GM12878 (cell line): ENCODE data around the gene CRMP1. TPM values are rescaled to one million over a fixed set of nuclear protein-coding genes. Genes with fewer than 3 reads are reported as not detected.

Experiments
- ATAC-seq: fragments of 200-7000 bp; cut with Tn5 transposase; 3 replicates; pipeline ENCODE4 v1.9.1; 2020; ENCODE audit warnings: mild to moderate bottlenecking, moderate library complexity
- BruUV-seq: library from RNA; stranded (reverse); fragments of 400-500 nt; replicated peaks from 2 replicates; lab custom pipeline; 2021; lab: Mats Ljungman, UMichigan
- CTCF ChIA-PET: fragments of 300-600 bp; sonication (Branson Sonifier 250); formaldehyde crosslinking; extraction: SDS; loops from one replicate; lab custom pipeline; 2021; ENCODE audit warnings: inconsistent platforms; lab: Yijun Ruan, JAX
- POLR2A ChIA-PET: fragments of 350-600 bp; formaldehyde crosslinking; extraction: SDS; loops from one replicate; lab custom pipeline; 2021; ENCODE audit warnings: inconsistent platforms; lab: Charles Lee
- RAD21 ChIA-PET: fragments of 300-600 bp; sonication (Branson Sonifier 250); formaldehyde crosslinking; loops from one replicate; lab custom pipeline; 2023; ENCODE audit warnings: antibody characterized with exemption; ENCODE audit not compliant: unreplicated experiment; lab: Charles Lee
- SMC1A ChIA-PET: fragments of 300-600 bp; sonication (Branson Sonifier 250); formaldehyde crosslinking; loops from one replicate; lab custom pipeline; 2023; ENCODE audit not compliant: unreplicated experiment, uncharacterized antibody; lab: Charles Lee
- DNase-seq: peaks from one replicate; pipeline ENCODE4 v3.0.0-alpha.2; 2011; ENCODE audit warnings: low read depth, low spot score
- FAIRE-seq: peaks from 3 replicates; lab custom pipeline; 2011; peaks lifted over from hg19 to GRCh38; lab: Jason Lieb, UNC
- H2AFZ ChIP-seq: 2 replicates; pipeline ENCODE4 v1.6.0; 2011; ENCODE audit warnings: low read depth, low read length, control low read depth; ENCODE audit not compliant: control insufficient read depth
- H3K27ac ChIP-seq: 2 replicates; pipeline ENCODE4 v1.5.1; 2011; ENCODE audit warnings: control low read depth; ENCODE audit not compliant: control insufficient read depth, insufficient read depth
- H3K27me3 ChIP-seq, 2 experiments: replicated peaks in 1 of 2; 2 replicates each; pipeline versions ENCODE4 v1.6.0 to v1.6.1; 2011; ENCODE audit warnings: low read length in 1 of 2; ENCODE audit not compliant: control insufficient read depth in 2 of 2, insufficient read depth in 2 of 2
- H3K36me3 ChIP-seq, 2 experiments: 2 replicates each; pipeline ENCODE4 v1.5.1; 2011; ENCODE audit warnings: low read length in 1 of 2; ENCODE audit not compliant: control insufficient read depth in 2 of 2, insufficient read depth in 2 of 2
- H3K4me1 ChIP-seq: 2 replicates; pipeline ENCODE4 v1.6.1; 2011; ENCODE audit warnings: mild to moderate bottlenecking, low read length, moderate library complexity, mixed read lengths; ENCODE audit not compliant: control insufficient read depth, insufficient read depth
- H3K4me2 ChIP-seq: 2 replicates; pipeline ENCODE4 v1.6.0; 2011; ENCODE audit warnings: control low read depth; ENCODE audit not compliant: control insufficient read depth, insufficient read depth
- H3K4me3 ChIP-seq: fragments of 200-600 bp; sonication (generic); 2 replicates; pipeline ENCODE4 v1.5.1; 2016
- H3K79me2 ChIP-seq: 2 replicates; pipeline ENCODE4 v1.6.0; 2011; ENCODE audit warnings: low read length; ENCODE audit not compliant: control insufficient read depth, insufficient read depth
- H3K9ac ChIP-seq: 2 replicates; pipeline ENCODE4 v1.8.0; 2011; ENCODE audit warnings: low read length, control low read depth, mixed read lengths; ENCODE audit not compliant: control insufficient read depth, insufficient read depth
- H3K9me3 ChIP-seq: replicated peaks from 3 replicates; pipeline ENCODE4 v1.5.1; 2011; ENCODE audit warnings: mild to moderate bottlenecking, low read length; ENCODE audit not compliant: control insufficient read depth, insufficient read depth
- H4K20me1 ChIP-seq: 2 replicates; pipeline ENCODE4 v1.6.0; 2011; ENCODE audit not compliant: control insufficient read depth, insufficient read depth
- ASH2L ChIP-seq: fragments of 300-600, 200-600 bp; sonication (generic); IDR thresholded peaks from 2 replicates; pipeline ENCODE4 v1.6.1; 2017; ENCODE audit warnings: low read depth, mild to moderate bottlenecking, borderline replicate concordance
- BRCA1 ChIP-seq: IDR thresholded peaks from 2 replicates; pipeline ENCODE4 v1.6.1; 2011; ENCODE audit warnings: low read depth, low read length, improper control_type of control experiment
- CEBPB ChIP-seq, 2 experiments: fragments of 150-350 bp in 1 of 2; IDR thresholded peaks; 2 replicates each; pipeline ENCODE4 v1.6.1; 2012 to 2014; ENCODE audit warnings: low read depth in 2 of 2, low read length in 2 of 2, borderline replicate concordance in 1 of 2, inconsistent platforms in 1 of 2
- CHD4 ChIP-seq: fragments of 200-600 bp; sonication (generic); IDR thresholded peaks from 2 replicates; pipeline ENCODE4 v1.6.1; 2016; ENCODE audit warnings: mild to moderate bottlenecking
- CREB1 ChIP-seq: IDR thresholded peaks from 2 replicates; pipeline ENCODE4 v1.6.1; 2012; ENCODE audit warnings: low read depth, mild to moderate bottlenecking, inconsistent platforms
- DPF2 ChIP-seq: fragments of 450-650 bp; IDR thresholded peaks from 2 replicates; pipeline ENCODE4 v1.6.1; 2017; ENCODE audit warnings: mild to moderate bottlenecking
- EZH2 ChIP-seq: IDR thresholded peaks from 2 replicates; pipeline ENCODE4 v1.6.1; 2012; ENCODE audit warnings: low read depth, mild to moderate bottlenecking, control low read depth, inconsistent platforms, low read length, borderline replicate concordance; ENCODE audit not compliant: control insufficient read depth
- IKZF1 ChIP-seq: fragments of 450-650 bp; conservative IDR thresholded peaks from 2 replicates; pipeline ENCODE4 v1.6.1; 2017; ENCODE audit warnings: antibody characterized with exemption, mild to moderate bottlenecking
- RAD21 ChIP-seq: IDR thresholded peaks from 2 replicates; pipeline ENCODE4 v1.6.1; 2011; ENCODE audit warnings: mild to moderate bottlenecking, low read depth, low read length, moderate library complexity; ENCODE audit not compliant: insufficient read depth
- RB1 ChIP-seq: fragments of 450-650 bp; formaldehyde crosslinking; IDR thresholded peaks from 2 replicates; pipeline ENCODE4 v1.6.1; 2017; ENCODE audit warnings: mild to moderate bottlenecking, borderline replicate concordance
- SKIL ChIP-seq: fragments of 450-650 bp; IDR thresholded peaks from 2 replicates; pipeline ENCODE4 v1.6.1; 2017; ENCODE audit warnings: mild to moderate bottlenecking, low read depth, inconsistent platforms; ENCODE audit not compliant: poor library complexity, severe bottlenecking
- TCF7 ChIP-seq: IDR thresholded peaks from 2 replicates; pipeline ENCODE4 v1.6.1; 2014; ENCODE audit warnings: antibody characterized with exemption, borderline replicate concordance
- ZNF217 ChIP-seq: fragments of 450-650 bp; IDR thresholded peaks from 2 replicates; pipeline ENCODE4 v1.6.1; 2017; ENCODE audit warnings: antibody characterized with exemption, mild to moderate bottlenecking
- WGBS: methylation state at CpG from one replicate; pipeline ENCODE4 v1.1.6; 2016; ENCODE audit warnings: low lambda C conversion rate; ENCODE audit not compliant: insufficient replicate concordance, insufficient coverage; ENCODE audit errors: missing lambda C conversion rate; 5-methylcytosine and 5-hydroxymethylcytosine counted together
- in situ Hi-C: fragments of 300-500 bp; cut with MboI; formaldehyde crosslinking; loops from 9 replicates; pipeline ENCODE4 v1.14.3; 2018; ENCODE audit warnings: mixed read lengths
- intact Hi-C: fragments of 100-400 bp; cut with micrococcal nuclease; formaldehyde crosslinking; loops from one replicate; pipeline ENCODE4 v1.14.2; 2022; ENCODE audit not compliant: unreplicated experiment
- polyA plus RNA-seq, 11 experiments: library from polyadenylated mRNA; depleted of rRNA in 4 of 11; unstranded in 6 of 11; stranded (reverse) in 5 of 11; fragments of >200 nt; fragmentation: Nextera tagmentation in 4 of 11; fragmentation: Illumina TruSeq in 1 of 11; extraction: Ambion mirVana in 4 of 11; extraction: Trizol in 1 of 11; gene quantifications; 1 replicate in 1 of 11; 2 replicates in 10 of 11; pipeline versions ENCODE4 v1.2.1 to v1.2.3, GENCODE V29; 2011 to 2016; ENCODE audit warnings: inconsistent platforms in 2 of 11, missing spikeins in 2 of 11, low read depth in 1 of 11
- total RNA-seq, 4 experiments: library from RNA; depleted of rRNA in 3 of 4; stranded (reverse); fragments of >200 nt in 3 of 4; fragmentation: Illumina TruSeq in 1 of 4; extraction: Trizol in 1 of 4; gene quantifications; 2 replicates each; pipeline versions ENCODE4 v1.2.1 to v1.2.3, GENCODE V29; 2013 to 2021

The CRMP1 gene
- total and polyA plus RNA-seq, 10 of the 15 experiments (the other 5 are each of a cell fraction or from before 2014, with no cell fraction given) = 0.03 to 1.4 (median 0.12) TPM; not detected in 2

DNA sequence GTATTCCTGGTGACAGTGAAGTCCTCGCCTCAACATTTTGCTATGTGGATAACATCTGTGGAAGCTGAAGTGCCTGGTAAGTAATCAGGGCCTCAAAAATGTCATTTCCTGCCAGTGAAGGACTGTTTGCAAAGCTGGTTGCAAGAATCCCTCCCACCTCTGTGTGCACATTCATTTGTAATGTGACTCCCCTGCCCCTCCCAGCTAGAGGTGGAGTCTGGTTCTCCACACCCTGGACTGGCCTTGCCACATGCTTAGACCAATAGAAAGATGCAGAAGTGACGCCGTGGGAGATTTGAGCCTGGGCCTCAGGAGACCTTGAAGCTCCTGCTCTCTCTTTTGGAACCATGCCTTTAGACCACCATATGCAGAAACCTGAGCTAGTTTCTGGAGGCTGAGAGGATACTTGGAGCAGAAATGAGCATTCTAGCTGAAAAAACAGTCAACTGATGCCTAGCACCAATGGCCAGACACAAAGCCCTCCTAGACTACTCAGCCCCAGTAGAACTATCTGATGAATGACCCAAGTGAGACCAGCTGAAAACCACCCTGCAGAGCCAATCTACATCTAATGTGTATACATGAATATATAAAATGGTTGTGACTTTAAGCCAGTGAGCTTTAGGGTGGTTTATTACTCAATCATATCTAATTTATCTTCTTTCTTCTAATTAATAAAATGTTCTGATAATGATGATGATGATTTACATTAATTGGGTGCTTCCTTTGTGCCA, 47.8 kb upstream of the CRMP1 start:
- WGBS = 32% methylated on average over 3 of the region's 3 CpGs
- intact Hi-C loops (no loop called here), in situ Hi-C loops (no loop called here)
- no TSS peak for BruUV-seq
- POLR2A ChIA-PET = no interaction called here
- SMC1A ChIA-PET = no interaction called here
- no peak overlapping the region for H3K9ac ChIP-seq
- H4K20me1 ChIP-seq = no peaks in the 10 kb centered on the region
- FAIRE-seq = no peak
- H3K27me3 ChIP-seq = no peaks in the 10 kb centered on the region
- no peak overlapping the region for H2AFZ ChIP-seq
- H3K4me3 ChIP-seq = no peak overlapping the region
- DNase-seq = no peak
- H3K4me1 ChIP-seq = no peaks in the 10 kb centered on the region; the same call in 1 of the 2 replicates
- CTCF ChIA-PET = interaction anchor here (1.0 kb wide), 1 partner anchor 23 kb away, joined by 3 read pairs; no protein-coding TSS in a partner anchor
- no peaks in the 10 kb centered on the region; the same call in 2 of the 3 replicates for H3K9me3 ChIP-seq
- no peak for ATAC-seq
- H3K4me2 ChIP-seq = no peak overlapping the region
- RAD21 ChIA-PET = no interaction called here
- TF ChIP-seq CEBPB (IDR thresholded peaks at IDR 0.05; ENCODE audit: borderline replicate concordance in 1 of 2, low read depth in 2 of 2, low read length in 2 of 2) (no peak), TCF7 (no peak), CHD4 (no peak), ASH2L (no peak), ZNF217 (no peak), IKZF1 (no peak), RAD21 (no peak), CREB1 (no peak), SKIL (no peak), DPF2 (no peak), EZH2 (no peak), BRCA1 (no peak), RB1 (no peak)
- H3K79me2 ChIP-seq = no peaks in the 10 kb centered on the region
- H3K36me3 ChIP-seq = no peaks in the 10 kb centered on the region
- no peak overlapping the region for H3K27ac ChIP-seq
